GM10847 (cell line): Measurements from ENCODE around the gene NPAS3.

Source experiments
- POLR2A ChIP-seq: IDR thresholded peaks from 2 replicates; pipeline ENCODE4 v1.6.1; 2011; ENCODE audit not compliant: insufficient read length; ENCODE audit errors: extremely low read depth

The NPAS3 gene

GRCh38 chr14:33732175-33732574 lies 793.5 kb downstream of the NPAS3 start:
- TF ChIP-seq POLR2A: no peak

DNA sequence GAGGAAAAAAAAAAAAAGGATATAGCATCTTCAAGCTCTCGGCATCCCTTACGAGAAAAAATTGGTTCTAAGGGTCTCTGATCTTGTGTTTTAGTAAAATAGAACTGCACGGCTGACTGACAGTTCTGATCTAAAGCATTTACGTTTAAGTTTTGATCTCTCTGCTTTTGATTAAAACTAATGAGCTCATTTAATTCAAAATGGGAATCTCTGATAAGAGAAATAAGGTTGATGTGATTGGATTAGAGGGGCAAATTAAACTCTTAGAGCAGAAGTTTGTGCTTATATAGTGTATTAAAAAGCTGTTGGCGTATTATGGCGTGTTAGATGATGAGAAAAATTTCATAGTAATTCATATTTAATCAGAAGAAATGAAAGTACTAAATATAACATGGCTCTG lies 794.6 kb downstream of the NPAS3 start:
- no peak for TF ChIP-seq POLR2A

DNA sequence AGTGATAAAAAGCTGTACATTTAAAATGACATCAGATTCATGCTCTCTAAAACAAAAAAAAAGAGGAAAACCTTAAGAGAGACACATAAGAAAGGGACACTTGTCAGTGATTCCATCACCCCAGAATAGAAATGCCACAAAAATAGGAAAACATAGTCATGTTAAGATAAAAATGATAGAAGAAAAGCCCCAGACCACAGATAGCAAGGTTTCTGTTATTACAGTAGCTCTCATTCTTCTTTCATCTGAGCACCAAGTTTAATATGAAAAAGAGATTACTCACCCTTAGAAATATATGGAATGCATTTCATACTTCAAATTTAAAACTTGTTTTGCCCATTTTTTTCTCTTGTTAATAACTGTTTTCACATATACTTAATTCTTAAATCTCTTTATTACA lies 795.0 kb downstream of the NPAS3 start:
- no peak for TF ChIP-seq POLR2A

- TF ChIP-seq POLR2A: no peak
Measured at GRCh38 chr14:33734387-33734786, 795.7 kb downstream of the NPAS3 start.

DNA sequence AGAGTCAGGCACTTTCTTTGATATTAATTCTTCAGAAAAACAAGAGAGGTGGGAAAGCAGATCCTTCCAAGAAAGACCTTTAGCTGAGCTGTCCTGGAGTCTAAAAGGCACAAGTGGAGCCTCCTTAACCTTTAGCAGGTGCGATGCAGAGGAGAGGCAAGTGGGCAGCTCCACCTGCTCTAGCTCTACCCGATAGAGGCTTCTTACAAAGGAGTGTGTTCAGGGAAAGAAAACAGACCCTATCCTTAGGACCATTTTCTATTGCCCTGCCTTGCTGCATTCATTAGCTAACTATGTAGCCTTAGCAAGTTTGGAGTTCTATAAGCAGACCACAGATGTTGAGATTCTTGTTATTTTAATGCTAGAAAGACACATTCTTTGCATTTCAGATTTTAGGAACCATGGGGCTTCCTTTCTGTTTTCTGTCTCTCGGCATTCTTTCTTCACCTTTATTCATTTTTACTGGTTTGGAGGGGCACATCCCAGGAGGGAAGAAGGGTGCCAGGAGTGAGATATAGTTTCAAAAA lies 797.7 kb downstream of the NPAS3 start:
- no peak for TF ChIP-seq POLR2A

GRCh38 chr14:33736979-33737378 lies 798.3 kb downstream of the NPAS3 start:
- TF ChIP-seq POLR2A: no peak

DNA sequence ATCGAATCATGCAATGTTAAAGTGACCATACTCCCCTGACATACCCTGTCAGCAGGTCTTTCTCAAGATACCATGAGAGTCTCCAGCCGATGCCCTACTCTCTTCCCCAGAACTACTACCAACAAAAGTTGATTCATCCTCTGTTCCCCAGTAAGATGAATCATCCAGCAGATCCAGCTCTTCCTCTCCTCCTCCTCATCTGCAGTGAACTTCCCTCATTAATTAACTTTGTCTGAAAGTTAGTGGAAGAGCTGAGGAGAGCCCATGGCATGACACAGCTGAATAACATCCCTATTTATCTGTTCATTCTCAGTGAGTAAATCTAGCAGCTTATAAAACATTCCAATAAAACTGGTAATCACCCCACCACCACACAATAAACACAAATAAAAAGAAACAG lies 798.8 kb downstream of the NPAS3 start:
- TF ChIP-seq POLR2A: no peak

- TF ChIP-seq POLR2A: no peak
Measured at GRCh38 chr14:33738029-33738428, 799.4 kb downstream of the NPAS3 start.

DNA sequence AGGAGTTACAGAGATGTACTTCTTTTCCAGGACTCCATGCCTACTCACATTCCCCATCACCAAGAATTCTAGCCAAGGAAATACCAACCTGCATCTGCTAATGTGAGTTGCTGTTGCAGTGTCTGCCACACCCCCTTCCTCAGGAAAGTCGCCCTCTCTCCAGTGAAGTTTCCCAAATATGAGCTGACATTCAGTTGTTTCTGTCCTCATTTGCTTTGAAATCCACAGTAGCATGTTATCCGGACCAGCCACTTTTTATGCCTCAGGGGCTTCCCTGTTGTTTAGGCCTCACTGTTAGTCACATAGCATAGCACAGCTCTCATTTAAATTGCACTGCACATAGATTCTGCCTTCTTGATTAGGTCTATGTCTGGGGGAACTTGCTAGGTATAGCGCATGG lies 799.8 kb downstream of the NPAS3 start:
- no peak for TF ChIP-seq POLR2A

GRCh38 chr14:33740531-33740930 lies 801.9 kb downstream of the NPAS3 start:
- TF ChIP-seq POLR2A: no peak

GRCh38 chr14:33742166-33742565 lies 803.5 kb downstream of the NPAS3 start:
- no peak for TF ChIP-seq POLR2A

GRCh38 chr14:33745163-33745562 lies 806.5 kb downstream of the NPAS3 start:
- TF ChIP-seq POLR2A: no peak

- no peak for TF ChIP-seq POLR2A
Measured at GRCh38 chr14:33747749-33748148, 809.1 kb downstream of the NPAS3 start.

DNA sequence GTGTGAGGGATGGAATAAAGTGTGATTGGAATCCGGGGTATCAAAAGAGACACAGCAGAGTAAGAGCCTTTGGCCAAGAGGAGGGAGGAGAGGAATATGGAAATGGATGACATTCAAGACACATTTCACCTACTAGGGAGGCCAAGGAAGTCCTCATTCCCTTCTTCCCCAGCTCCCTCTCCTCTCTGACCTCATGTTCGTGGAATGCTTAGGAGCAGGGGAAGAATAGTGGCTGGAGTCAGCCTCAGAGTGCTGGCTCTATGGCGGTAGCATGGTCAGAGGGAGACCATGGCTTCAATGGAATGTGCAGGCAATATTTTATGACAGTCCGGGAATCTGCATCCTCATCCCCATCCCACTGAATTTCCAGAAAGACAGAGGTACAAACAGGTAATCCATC lies 815.6 kb downstream of the NPAS3 start:
- TF ChIP-seq POLR2A: no peak

DNA sequence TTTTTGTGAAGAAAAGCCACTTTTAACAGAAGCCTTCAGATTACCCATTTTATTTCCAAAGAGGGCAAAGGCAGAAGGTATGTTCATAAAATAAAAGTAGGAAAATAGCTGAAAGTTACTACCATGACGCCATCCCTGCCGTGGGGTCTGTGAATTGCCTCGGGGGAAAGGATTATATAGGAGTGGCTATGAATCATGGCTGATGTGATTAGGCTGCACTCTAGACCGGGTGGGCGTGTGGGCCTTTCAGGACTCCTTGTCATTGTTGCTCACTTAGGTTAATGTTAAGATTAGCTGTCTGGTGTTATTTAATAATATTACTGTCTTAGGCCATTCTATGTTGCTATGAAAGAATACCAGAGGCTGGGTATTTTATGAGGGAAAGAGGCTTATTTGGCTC lies 816.7 kb downstream of the NPAS3 start:
- TF ChIP-seq POLR2A: no peak

GRCh38 chr14:33756833-33757232 lies 818.2 kb downstream of the NPAS3 start:
- TF ChIP-seq POLR2A: no peak

DNA sequence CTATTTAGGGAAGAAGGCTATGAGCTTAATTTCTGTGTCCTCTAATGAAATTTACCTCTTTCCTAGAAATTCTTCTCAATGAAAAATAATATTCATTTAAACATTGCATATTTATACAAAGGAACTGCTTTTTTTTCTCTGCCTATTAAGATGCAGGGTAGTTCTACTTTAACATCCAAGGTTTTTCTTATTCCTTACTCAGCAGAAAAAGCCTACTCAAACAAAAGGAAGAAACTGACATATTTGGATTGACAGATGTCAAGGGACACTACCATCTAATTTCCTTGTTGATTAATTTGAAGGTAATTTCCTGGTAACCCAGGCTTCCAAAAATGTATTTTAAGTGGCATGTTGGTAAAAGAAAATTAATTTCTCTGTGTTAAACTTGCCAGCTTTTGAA lies 819.9 kb downstream of the NPAS3 start:
- TF ChIP-seq POLR2A: no peak
